Stimulated activated CD4-positive, alpha-beta T cell treated with anti-CD3 and anti-CD28 coated beads, TNF-alpha, amount 100 ng/mL, for 48 hours (primary cell): ENCODE results near the gene DNAJC12.
"Not testable (repeated sequence)": the region's sequence is repeated elsewhere in the genome, so short reads cannot be mapped to it uniquely, and the experiment has no call there.

Source experiments
- DNase-seq, 3 donors: peaks; one replicate each; pipeline ENCODE4 v3.0.0-alpha.2; 2020; ENCODE audit warnings: low read depth in 3 of 3

DNAJC12 gene

DNA sequence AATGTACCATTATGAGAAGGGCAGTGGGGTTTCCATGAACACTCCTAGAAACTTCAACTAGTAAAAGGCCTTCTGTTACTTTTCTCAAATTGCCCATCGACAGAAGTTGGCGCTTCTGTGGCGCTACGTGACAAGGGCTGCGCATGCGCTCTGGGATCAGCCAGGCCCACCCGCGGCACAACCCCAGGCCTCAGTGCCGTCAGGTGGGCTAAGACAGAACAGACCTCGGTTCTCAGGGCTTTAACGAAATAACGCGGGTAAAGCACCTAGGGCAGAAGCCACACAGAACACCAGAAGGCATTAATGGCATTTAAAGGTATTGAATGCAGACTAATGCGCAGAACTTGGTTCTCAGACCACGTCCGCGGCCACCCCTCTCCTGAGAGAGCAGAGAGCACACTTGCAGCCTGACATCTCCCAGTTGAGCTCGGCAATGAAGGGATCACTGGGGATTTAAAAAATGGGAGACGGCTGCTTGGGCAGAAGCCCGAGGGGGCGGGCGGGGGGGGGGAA, 74.4 kb downstream of the DNAJC12 start:
- peak; percentile 60 to 71 (median 65) for DNase-seq

GRCh38 chr10:67762567-67762966, 75.4 kb downstream of the DNAJC12 start:
- DNase-seq: not testable (repeated sequence)

DNA sequence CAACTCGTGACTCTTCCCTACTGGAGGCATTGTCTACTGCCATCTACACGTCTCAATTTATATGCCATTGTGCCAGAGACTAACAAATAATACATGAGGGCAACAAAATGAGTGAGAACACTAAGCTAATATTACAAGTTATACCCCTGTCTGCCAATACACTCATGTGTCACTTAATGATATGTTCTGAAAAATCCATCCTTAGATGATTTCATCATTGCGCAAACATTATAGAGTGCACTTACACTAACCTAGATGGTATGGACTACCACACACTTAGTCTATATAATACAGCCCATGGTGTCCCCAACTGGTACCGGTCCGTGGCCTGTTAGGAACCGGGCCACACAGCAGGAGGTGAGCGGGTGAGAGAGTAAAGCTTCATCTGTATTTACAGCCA, 77.7 kb downstream of the DNAJC12 start:
- DNase-seq: no peak
